Stimulated activated CD8-positive, alpha-beta memory T cell treated with anti-CD3 and anti-CD28 coated beads, Interleukin-15, amount 100 ng/mL, for 48 hours (primary cell): Measurements from ENCODE around the gene SYT1.
"Not testable (repeated sequence)": the region's sequence is repeated elsewhere in the genome, so short reads cannot be mapped to it uniquely, and the experiment has no call there.

Source experiments
- DNase-seq, 2 donors: peaks; one replicate each; pipeline ENCODE4 v3.0.0-alpha.2; 2020; ENCODE audit warnings: low read depth in 2 of 2

The SYT1 gene

DNA sequence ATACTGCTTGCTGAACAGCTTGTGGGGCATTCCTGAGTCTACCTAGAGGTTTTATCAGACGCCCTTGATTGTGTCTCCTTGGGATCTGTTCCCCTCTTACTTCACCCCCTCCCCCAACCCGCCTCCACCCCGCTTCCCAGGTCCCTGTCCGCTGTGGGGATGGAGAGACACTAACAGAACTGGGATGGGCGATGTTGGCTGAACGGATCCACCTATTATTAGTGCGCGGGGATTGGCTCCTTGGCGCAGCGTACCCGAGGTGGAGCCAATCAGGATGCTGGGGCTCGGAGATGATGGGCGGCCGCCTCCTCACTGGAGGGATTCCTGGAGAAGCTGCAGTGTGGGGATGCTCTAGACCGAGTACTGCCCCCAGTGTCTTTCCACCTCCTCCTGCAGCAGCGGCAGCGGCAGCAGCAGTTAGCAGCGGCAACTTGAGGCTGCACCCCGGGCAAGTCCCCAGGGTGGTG lies at the start of gene SYT1:
Gene SYT1, plus strand, starts transcription at position 372 of the 467 bp plus-strand sequence.
- DNase-seq: no peak

DNA sequence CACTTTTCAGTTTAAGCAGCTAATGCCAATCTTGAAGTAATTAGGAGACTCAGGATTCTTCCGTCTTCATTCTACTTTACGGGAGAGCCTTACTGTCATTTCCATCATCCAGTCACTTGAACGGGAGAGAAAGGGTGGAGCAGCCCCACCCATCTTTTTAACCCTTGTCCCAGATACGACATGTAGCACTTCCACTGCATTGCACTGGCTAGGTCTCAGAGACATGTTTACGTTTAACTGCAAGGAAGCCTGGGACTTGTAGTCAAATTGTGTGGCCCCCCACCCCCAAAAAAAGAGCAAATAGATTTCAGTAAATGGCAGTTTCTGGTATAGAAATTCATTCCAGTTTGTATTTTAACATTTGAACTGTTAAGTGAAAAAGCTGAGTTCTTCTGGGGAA lies 46.1 kb upstream of the SYT1 start:
- no peak for DNase-seq

DNA sequence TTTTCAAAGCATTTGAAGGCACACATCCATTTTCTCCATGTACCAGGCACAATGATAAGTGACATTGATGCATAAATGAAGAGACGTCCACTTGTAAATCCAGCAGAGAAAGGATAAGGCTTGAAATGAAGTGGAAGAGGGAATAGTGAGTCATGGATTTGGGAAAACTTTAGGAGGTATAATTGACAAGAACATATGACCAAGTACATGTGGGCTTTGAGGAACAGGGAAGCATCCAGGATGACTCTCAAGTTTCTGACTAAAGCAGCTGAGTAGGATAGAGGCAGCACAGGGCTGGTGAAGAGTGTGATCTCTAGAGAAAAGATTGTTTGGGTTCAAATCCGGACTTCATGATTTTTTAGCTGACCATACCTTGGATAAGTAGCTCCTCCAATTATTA lies 43.6 kb upstream of the SYT1 start:
- no peak for DNase-seq

DNA sequence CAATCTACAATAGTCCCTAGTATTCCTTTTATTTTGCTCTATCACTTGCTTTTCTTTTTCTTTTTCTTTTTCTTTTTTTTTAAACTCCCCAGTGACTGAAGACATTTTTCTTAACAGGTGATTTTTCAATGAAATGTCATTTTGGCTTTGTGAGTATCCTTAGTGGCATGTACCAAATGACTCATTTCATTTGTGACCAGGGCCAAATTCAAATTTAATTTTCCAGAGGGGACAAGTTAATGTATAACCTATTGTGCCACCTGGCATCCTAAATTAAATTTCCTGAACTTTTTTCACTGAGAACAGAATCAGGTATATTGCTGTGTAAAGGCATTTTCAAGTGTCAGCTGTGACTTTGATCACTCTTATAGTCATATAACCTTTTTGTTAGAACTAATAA lies 39.7 kb upstream of the SYT1 start:
- DNase-seq: no peak

DNA sequence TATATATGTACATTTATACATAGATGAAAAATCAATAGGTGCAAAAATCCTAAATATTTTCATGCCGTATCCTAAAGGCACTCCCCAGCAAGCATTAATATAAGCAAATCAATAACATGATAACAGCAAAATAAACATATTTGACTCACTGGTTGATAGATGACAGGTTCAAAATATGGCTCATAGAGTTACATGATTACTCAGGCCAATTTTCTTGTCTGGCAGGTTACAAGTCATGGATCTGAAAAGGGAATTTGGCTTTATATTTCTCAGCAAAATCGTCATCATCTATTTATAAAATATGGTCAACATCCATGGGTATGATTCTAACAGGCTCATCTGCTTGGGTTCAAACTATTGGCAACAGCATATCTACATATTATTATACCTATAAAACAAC lies 34.9 kb upstream of the SYT1 start:
- no peak for DNase-seq

DNA sequence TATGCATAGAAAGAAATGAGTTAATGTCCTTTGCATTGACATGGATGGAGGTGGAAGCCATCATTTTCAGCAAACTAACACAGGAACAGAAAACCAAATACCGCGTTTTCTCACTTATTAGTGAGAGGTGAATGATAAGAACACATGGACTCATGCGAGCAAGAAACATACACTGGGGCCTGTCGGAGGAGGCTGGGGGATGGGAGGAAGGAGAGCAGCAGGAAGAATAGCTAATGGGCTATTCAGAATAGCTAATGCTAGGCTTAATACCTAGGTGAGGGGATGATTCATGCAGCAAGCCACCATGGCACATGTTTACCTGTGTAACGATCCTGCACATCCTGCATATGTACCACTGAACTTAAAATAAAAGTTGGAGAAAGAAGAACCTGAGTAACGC lies 29.1 kb upstream of the SYT1 start:
- DNase-seq: no peak

DNA sequence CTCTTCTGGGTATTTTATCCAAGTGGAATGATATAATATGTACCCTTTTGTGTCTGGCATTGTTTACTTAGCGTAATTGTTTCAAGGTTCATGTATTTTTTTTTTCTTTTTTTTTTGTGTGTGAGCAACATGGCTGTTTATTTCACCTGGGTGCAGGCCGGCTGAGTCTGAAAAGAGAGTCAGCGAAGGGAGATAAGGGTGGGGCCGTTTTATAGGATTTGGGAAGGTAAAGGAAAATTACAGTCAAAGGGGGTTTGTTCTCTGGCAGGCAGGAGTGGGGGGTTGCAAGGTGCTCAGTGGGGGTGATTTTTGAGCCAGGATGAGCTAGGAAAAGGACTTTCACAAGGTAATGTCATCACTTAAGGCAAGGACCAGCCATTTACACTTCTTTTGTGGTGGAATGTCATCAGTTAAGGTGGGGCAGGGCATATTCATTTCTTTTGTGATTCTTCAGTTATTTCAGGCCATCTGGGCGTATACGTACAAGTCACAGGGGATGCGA lies 24.0 kb upstream of the SYT1 start:
- DNase-seq: not testable (repeated sequence)

DNA sequence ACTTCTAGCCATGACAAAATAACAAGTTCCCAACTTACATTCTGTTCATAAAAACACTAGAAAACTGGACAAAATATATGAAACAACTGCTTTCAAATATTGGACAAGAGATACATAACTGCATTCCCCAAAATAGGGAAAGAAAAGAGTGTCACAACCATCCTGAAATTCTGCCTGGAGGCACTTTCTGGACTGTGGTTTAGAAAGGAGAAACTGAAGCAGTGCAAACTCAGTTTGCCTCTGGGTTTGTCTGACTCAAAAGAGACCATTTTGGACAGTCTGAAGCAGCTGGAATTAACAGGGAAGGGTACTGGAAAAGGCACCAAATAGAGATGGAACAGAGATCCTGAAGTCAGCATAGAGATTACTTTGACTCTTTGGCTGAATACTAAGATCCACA lies 11.3 kb upstream of the SYT1 start:
- no peak for DNase-seq

DNA sequence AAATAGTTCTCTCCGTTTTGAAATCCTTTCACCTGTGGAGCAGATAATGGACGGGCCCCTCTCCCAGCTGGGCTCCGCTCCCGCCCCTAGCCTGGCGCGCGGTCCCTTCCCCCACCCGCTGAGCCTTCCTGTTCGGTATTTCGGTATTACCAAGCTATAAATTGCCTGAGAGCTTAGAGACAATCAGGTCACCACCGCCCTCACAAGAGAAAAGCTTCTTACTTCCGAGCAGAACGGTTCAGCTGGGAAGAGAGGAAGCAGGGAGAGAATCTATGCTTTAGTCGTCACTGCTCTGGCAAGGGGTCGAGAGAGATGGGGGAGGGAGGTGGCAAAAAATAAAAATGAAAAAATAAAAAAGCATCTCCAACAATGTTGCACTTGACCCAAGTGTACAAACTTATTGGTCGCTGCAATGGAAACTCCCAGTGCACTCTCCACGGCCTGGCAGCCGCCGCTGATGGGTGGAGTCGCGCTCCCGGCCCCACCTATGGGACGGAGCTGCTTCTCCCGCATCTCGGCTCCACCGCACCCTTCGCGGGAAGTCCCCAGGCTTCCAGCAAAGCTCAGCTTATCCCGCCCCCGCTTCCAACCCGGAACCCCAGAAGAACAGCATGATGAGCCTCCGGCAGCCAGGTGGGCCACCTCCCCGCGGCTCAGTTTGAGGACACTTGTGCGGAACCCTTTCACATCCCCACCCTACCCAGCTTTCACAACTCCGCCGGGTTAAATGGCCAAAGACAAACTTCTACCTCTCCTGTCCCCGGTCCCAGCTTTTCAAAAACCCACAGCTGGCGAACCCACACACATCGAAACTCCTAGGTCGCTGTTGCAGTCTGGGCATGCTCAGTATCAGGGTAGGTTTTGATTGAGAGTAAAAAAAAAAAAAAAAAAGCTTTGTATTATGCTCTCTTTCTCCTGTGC lies 832 bp upstream of the SYT1 start:
- no peak for DNase-seq

DNA sequence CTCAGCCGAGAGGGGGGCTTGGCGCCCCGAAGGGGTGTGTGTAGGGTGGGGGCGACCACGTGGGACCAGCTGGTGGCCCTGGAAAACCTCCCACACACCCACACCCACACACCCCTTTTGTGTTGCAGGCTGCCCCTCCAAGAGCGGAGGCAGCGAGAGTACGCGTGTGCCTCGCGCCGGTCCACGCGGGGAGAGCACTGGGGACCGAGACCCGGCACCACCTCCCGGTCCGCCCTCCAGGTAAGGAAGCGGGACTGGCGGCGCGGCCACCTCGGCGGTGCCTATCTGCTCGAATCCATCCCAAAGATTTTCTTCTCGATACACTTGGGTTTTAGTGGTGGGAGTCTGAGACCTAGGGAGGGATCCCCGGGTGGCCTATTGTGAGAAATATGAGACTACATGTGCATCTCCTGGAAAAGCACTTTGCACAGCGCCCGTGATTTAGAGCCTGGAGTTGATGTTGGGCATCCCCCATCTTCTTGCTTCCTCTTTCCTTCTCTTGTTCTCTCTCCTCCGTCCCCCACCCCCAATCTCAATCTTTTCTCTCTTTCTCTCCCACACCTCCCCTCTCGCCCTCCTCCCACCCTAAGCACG lies 393 bp downstream of the SYT1 start:
- DNase-seq: no peak

DNA sequence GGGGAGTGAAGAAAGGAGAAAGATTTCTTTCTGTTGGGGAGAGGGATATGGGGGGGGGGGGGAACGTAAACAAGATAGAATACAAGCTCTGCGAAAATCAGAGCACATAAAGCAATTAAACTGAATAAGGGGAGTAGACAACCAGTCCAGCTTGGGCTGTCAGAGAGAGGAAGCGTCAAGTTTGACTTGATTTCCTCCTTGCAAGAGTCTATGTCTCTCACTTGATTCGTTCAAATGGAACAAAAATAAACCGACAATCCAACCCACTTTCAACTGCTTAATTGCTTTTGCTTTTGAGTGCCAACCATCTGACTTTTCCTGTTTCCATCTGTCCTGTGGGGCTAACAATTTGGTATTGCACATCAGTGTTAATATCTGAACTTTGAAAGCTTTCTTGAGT lies 942 bp downstream of the SYT1 start:
- DNase-seq: no peak

DNA sequence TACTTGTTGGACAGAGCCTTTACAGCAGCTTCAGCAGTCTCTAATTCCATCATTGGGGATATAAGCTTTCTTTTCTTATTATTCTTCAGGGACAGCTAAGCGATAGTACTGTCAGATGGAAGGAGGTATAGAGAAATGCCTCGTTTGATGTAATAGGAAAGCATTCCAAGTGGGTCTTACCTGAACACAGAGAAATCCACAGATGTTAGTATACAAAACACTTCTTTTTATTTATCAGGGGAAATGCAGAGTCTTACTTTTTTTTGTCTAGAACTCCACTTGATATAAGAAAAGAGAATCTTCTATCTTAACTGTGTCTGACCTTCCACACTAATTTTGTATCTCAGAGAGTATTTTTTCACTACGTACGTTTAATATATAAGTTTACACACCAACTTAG lies 1.9 kb downstream of the SYT1 start:
- no peak for DNase-seq

DNA sequence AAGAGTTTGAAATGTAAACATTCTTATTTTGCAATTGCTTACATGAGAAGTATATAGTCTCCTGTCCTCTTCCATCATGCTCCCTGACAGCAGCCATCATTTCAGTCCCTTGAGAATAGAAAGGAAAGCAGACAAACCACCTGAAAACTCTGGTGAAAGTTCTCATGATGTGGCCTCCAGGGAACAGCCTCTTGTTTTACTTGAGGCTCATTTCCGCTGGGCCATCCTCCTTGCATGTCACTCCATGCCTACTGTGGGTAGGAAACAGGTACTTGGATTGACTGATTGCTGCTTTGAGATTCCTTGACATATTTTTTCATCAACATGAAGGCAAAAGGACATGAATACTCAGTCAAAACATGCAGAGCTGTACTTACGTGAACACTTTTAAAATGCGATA lies 6.0 kb downstream of the SYT1 start:
- no peak for DNase-seq

DNA sequence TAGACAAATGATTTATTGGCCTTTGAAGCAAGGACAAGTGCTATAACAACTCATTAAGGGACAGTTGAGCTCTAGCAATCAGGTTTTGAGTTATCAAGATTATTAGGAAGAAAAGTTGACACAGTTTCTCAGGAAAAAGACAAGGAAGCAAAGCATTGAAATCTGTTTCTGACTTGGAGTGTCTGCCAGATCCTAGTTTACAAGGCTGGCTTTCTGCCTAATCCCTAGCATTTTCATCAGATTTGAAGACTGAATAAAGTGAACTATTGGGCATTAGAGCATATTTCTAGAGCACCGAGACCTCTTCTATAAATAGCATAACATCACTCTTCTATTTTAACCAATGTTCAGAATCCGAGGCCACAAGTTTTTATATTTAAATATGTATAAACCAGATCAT lies 7.0 kb downstream of the SYT1 start:
- no peak for DNase-seq

DNA sequence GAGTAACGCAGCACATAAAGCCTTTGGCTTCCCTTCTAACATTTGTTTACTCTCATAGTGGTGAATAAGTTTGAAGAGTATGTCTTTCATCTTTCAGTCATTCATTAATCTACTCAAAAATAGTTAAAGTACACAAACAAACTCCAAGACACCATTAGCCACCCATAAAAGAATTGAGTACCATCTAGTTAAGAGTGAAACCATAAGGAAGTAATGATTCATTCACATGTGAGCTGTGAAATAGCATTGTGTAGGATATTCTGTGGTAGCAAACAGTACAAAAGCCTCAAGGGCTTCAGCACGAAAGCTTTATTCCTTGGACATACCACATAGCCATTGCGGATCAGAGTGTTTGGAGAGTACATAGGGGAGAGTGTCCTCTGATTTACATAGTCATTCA lies 13.9 kb downstream of the SYT1 start:
- DNase-seq: no peak

DNA sequence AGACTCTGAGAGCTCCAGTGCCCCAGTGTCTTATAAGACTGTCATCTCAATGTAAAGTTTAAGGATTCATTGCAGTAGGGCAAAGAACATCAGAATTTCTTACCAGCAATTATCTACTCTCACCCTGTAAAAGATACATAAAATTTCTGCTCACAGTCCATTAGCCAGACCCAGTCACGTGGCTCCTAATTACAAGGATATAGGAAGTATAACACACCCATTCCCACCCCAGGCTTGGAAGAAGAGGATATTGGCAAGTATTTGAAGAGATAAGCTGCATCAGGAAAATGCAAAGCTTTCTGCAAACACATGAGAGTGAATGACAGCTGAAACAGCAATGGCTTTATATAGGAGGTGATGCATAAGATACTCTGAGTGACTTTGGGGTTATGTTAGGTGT lies 14.3 kb downstream of the SYT1 start:
- no peak for DNase-seq

DNA sequence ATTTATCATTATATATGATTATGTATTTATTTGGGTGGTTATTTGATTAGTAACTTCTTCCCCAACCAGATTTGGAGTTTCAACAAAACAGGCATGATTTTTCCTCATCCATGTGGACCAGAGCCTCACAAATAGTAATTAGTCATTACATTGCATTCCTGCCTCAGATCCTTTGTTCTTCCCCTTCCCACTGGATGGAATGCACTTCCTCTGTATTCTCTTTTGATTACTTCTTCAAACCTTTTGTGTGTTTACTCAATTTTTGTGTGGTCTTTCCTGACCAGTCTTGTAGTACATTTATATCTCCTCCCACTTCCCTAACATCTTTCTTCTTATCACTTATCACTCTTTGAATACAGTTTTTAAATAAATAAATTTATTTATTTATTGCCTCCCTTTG lies 15.5 kb downstream of the SYT1 start:
- DNase-seq: no peak

DNA sequence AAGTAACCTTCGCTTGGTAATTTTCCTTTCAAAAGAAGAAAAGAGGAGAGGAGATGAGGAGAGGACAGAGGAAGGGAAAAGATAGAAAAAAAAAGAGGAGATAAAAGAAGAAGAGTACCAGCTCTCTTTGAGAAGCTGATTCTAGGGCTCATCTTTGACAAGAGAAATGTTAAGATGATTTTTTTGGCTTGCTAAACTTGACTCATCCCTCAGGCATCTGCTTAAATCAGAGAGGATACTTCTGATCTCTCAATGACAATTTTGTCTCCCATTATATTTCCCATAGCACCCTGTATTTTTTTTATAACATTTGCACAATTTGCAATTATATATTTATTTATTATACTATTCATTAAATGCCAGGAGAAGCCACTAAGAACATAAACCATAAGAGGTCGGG lies 17.1 kb downstream of the SYT1 start:
- DNase-seq: no peak

DNA sequence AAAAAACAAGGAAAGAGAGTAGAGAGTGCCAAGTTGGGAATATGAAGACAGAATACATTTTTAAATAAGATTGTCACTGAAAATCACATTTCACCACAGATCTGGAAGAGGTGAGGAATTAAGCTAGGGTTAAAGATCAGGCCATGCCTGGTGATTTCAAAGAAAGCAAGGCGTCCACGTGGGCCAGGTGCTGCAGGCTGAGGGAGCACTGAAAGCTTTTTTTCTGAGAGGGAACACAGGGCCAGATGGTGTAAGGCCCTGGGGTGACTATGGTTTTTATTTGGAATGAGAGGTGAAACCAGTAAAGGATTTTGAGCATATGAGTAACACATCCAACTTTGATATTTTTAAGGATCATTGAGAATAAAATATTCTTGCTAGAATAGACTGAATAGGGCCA lies 20.9 kb downstream of the SYT1 start:
- DNase-seq: no peak

DNA sequence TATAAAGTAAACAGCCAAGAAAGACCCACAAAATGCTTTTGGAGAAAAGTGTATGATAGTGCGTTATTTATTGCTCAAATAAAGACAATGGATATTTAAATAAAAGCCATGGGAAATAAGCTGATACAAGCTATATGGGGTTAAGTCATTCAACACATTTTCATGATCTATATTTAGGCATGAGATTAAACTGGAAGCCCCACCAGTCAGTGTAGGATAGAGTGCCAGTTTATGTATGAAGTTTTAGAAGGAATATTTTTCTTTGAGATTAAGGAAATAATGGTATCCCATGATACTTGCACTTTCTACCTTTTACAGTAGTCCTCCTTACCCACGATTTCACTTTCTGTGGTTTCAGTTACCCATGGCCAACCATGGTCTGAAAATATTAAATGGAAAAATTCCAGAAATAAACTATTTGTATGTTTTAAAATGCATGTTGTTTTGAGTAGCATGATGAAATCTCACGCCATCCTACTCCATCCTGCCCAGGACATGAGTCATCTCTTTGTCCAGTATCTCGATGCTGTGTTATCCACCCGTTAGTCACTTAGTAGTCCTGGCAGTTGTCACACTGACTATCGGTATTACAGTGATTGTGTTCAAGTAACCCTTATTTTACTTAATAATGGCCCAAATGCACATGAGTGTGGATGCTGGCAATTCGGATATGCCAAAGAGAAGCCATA lies 22.3 kb downstream of the SYT1 start:
- DNase-seq: no peak

DNA sequence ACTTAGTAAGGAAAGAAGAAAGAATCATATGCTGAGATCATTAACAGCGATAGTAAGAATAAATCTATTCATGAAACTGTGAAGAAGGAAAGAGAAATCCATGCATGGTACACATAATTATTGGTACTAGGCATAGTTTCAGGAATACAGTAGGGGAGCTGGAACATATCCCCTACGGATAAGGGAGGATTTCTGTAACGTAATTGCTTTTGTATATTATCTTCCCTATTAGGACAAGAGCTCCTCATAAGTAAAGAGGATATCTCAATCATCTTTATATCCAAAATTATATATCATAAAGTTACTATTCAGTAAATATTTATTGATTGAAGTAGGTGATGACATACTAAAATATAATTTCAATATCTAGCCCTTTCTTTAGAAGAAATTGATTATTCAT lies 22.9 kb downstream of the SYT1 start:
- no peak for DNase-seq

DNA sequence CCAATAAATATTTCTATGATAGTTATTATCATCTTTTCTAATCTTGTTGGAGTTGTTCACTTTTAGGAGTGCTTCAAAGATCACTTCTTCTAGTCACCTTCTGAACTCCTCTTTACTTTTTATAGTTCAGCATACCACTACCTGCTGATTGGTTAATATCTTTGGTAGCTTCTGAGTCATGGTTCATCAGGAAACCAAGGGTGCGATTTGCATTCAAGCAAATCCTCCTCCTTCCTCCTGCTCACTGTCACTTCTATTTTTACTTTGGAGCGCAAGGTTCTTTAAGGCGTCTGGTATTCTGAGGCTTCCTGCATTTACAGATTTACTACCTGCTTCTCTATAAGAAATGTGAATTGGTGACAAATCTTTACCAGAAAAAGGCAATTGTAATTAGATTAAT lies 24.0 kb downstream of the SYT1 start:
- DNase-seq: no peak
